ENCODE data around the gene MYO3B. TPM values are rescaled to one million over a fixed set of nuclear protein-coding genes. Genes with fewer than 3 reads are reported as not detected.

MYO3B gene
- total RNA-seq, 2 donors from 2014 or later, result 0.16 TPM; not detected in 1

GRCh38 chr2:170218931-170219330 lies 41.0 kb downstream of the MYO3B start:
- no peak for ATAC-seq
- Mint-ChIP-seq H3K4me1 (no peaks in the 10 kb centered on the region), H3K27ac (no peak overlapping the region), H3K4me3 (no peak overlapping the region), H3K36me3 (ENCODE audit: low read depth) (no peaks in the 10 kb centered on the region), H3K27me3 (peaks cover 22% of the 10 kb centered on the region)
- H3K9me3 ChIP-seq (ENCODE audit: control insufficient read depth, low read length, poor library complexity, severe bottlenecking), result no peaks in the 10 kb centered on the region
- DNase-seq, result no peak

GRCh38 chr2:170221317-170222288 lies 43.7 kb downstream of the MYO3B start:
- Mint-ChIP-seq H3K36me3 (ENCODE audit: low read depth) (no peaks in the 10 kb centered on the region), H3K4me3 (no peak overlapping the region), H3K27ac (no peak overlapping the region), H3K27me3 (peaks cover 32% of the 10 kb centered on the region), H3K4me1 (no peaks in the 10 kb centered on the region)
- no peaks in the 10 kb centered on the region for H3K9me3 ChIP-seq (ENCODE audit: control insufficient read depth, low read length, poor library complexity, severe bottlenecking)
- DNase-seq, result no peak
- no peak for ATAC-seq

GRCh38 chr2:170222298-170222697 lies 44.4 kb downstream of the MYO3B start:
- H3K9me3 ChIP-seq (ENCODE audit: control insufficient read depth, low read length, poor library complexity, severe bottlenecking), result no peaks in the 10 kb centered on the region
- Mint-ChIP-seq H3K27ac (no peak overlapping the region), H3K36me3 (ENCODE audit: low read depth) (no peaks in the 10 kb centered on the region), H3K4me1 (no peaks in the 10 kb centered on the region), H3K4me3 (no peak overlapping the region), H3K27me3 (peaks cover 29% of the 10 kb centered on the region)
- ATAC-seq (no peak), DNase-seq (no peak)

- ATAC-seq, result no peak
- Mint-ChIP-seq H3K36me3 (ENCODE audit: low read depth) (no peaks in the 10 kb centered on the region), H3K27ac (no peak overlapping the region), H3K27me3 (peaks cover 31% of the 10 kb centered on the region), H3K4me1 (no peaks in the 10 kb centered on the region), H3K4me3 (no peak overlapping the region)
- H3K9me3 ChIP-seq (ENCODE audit: control insufficient read depth, low read length, poor library complexity, severe bottlenecking), result no peaks in the 10 kb centered on the region
- DNase-seq, result no peak
Measured at GRCh38 chr2:170222842-170223241, 44.9 kb downstream of the MYO3B start.

- no peaks in the 10 kb centered on the region for H3K4me1 Mint-ChIP-seq
- ATAC-seq, result no peak
Measured at GRCh38 chr2:170224692-170225294, 46.8 kb downstream of the MYO3B start.

DNA sequence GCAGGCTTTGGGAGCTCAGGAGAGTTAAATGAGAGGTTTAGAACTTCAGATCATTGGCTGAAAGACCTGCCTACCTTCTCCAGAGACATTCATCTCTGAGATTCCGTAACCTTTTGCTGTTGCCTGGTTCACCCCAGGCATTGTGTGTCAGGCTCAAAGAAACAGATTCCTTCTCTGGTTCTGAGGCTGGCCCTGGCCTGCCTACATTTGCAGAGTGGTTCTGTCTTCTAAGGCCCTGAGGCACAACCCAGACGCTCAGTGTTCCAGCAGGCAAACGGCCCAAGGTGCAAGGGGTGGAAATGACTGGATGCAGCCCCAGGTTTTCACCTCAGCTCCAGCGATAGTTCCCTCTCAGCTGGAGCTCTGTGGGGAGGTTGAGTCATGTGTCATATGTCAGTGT lies 48.3 kb downstream of the MYO3B start:
- no peak overlapping the region for H3K4me3 Mint-ChIP-seq
- no peak overlapping the region for H3K27ac Mint-ChIP-seq
- H3K27me3 Mint-ChIP-seq, result peaks cover 24% of the 10 kb centered on the region
- no peak for DNase-seq
- H3K4me1 Mint-ChIP-seq, result no peaks in the 10 kb centered on the region
- ATAC-seq, result no peak
- no peaks in the 10 kb centered on the region for H3K36me3 Mint-ChIP-seq (ENCODE audit: low read depth)
- no peaks in the 10 kb centered on the region for H3K9me3 ChIP-seq (ENCODE audit: control insufficient read depth, low read length, poor library complexity, severe bottlenecking)

More at GRCh38 chr2:170224692-170225294, 46.8 kb downstream of the MYO3B start:
- H3K9me3 ChIP-seq (ENCODE audit: control insufficient read depth, low read length, poor library complexity, severe bottlenecking), result no peaks in the 10 kb centered on the region
- H3K27ac Mint-ChIP-seq, result no peak overlapping the region
- DNase-seq, result no peak
- peaks cover 25% of the 10 kb centered on the region for H3K27me3 Mint-ChIP-seq
- H3K36me3 Mint-ChIP-seq (ENCODE audit: low read depth), result no peaks in the 10 kb centered on the region
- H3K4me3 Mint-ChIP-seq, result no peak overlapping the region

DNA sequence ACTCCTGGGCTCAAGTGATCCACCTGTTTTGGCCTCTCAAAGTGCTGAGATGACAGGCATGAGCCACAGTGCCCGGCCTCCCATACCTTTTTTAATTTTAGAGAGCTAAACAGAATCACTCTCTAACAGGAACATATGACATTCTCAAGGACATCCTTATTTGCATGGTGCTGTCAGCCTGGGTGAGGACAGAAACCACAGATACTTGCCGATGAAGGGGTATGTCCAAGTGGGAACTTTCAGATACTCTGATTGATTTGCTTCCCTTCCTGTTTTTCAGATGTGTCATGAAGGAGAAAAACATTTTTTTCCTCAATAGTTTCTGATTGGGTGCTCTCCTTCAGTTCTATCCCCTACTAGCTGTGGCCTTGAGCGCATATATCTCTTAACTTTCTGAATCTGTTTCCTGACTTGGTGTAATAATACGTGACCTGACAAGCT lies 49.6 kb downstream of the MYO3B start:
- Mint-ChIP-seq H3K27me3 (peaks cover 29% of the 10 kb centered on the region), H3K27ac (no peak overlapping the region), H3K4me1 (no peaks in the 10 kb centered on the region), H3K4me3 (no peak overlapping the region), H3K36me3 (ENCODE audit: low read depth) (no peaks in the 10 kb centered on the region)
- DNase-seq (no peak), ATAC-seq (no peak)
- no peaks in the 10 kb centered on the region for H3K9me3 ChIP-seq (ENCODE audit: control insufficient read depth, low read length, poor library complexity, severe bottlenecking)

GRCh38 chr2:170227951-170228350 lies 50.0 kb downstream of the MYO3B start:
- H3K27ac Mint-ChIP-seq, result no peak overlapping the region
- peaks cover 29% of the 10 kb centered on the region for H3K27me3 Mint-ChIP-seq
- DNase-seq, result no peak
- no peaks in the 10 kb centered on the region for H3K9me3 ChIP-seq (ENCODE audit: control insufficient read depth, low read length, poor library complexity, severe bottlenecking)
- ATAC-seq, result no peak
- no peaks in the 10 kb centered on the region for H3K36me3 Mint-ChIP-seq (ENCODE audit: low read depth)
- no peak overlapping the region for H3K4me3 Mint-ChIP-seq
- H3K4me1 Mint-ChIP-seq, result no peaks in the 10 kb centered on the region

DNA sequence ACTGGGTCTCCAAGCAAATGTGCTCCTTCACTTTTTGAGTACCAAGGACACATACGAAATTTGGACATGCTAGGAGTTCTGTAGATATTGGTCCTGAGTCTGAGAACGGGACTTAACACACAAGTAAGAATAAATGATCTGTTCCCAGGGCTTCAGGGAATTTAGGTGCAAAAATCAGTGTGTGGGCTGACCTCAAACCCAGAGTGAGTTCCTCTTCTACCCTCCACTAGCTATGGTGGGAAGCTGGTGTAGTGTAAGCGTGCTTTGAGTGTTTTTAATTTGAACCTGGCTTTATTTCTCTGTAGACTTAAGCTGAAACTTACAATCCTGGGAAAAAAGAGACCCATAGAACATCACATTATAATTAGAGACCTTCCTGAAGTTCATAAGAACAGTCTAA lies 50.5 kb downstream of the MYO3B start:
- Mint-ChIP-seq H3K27me3 (peaks cover 29% of the 10 kb centered on the region), H3K4me3 (no peak overlapping the region), H3K36me3 (ENCODE audit: low read depth) (no peaks in the 10 kb centered on the region), H3K27ac (no peak overlapping the region), H3K4me1 (no peaks in the 10 kb centered on the region)
- no peak for ATAC-seq
- no peak for DNase-seq
- H3K9me3 ChIP-seq (ENCODE audit: control insufficient read depth, low read length, poor library complexity, severe bottlenecking), result no peaks in the 10 kb centered on the region

GRCh38 chr2:170229125-170229524 lies 51.2 kb downstream of the MYO3B start:
- Mint-ChIP-seq H3K36me3 (ENCODE audit: low read depth) (no peaks in the 10 kb centered on the region), H3K4me3 (no peak overlapping the region), H3K27me3 (peaks cover 29% of the 10 kb centered on the region), H3K27ac (no peak overlapping the region), H3K4me1 (no peaks in the 10 kb centered on the region)
- no peak for DNase-seq
- H3K9me3 ChIP-seq (ENCODE audit: control insufficient read depth, low read length, poor library complexity, severe bottlenecking), result no peaks in the 10 kb centered on the region
- ATAC-seq, result no peak

DNA sequence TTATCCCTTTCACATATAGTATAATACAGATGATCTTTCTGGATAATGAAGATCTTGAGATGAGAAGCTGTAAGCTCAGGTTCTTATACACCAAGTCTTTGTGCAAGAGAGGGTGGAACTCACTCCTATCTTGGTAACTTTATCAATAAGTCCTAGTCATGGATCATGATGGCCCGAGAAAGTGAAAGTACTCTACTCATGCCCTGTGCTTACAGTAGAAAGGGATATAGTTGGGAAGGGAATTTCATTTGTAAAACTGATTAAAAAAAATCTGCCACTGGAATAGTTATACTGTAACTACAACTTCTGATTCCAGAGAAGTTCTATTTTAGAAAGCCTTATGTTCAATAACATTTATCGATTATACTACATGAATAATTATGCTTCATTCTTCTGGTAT lies 51.8 kb downstream of the MYO3B start:
- DNase-seq (no peak), ATAC-seq (no peak)
- Mint-ChIP-seq H3K4me1 (no peaks in the 10 kb centered on the region), H3K36me3 (ENCODE audit: low read depth) (no peaks in the 10 kb centered on the region), H3K27ac (no peak overlapping the region), H3K4me3 (no peak overlapping the region), H3K27me3 (peaks cover 26% of the 10 kb centered on the region)
- H3K9me3 ChIP-seq (ENCODE audit: control insufficient read depth, low read length, poor library complexity, severe bottlenecking), result no peaks in the 10 kb centered on the region

GRCh38 chr2:170235860-170236679 lies 58.1 kb downstream of the MYO3B start:
- Mint-ChIP-seq H3K27me3 (peaks cover 54% of the 10 kb centered on the region), H3K27ac (no peak overlapping the region), H3K36me3 (ENCODE audit: low read depth) (no peaks in the 10 kb centered on the region), H3K4me1 (no peaks in the 10 kb centered on the region), H3K4me3 (no peak overlapping the region)
- no peak for DNase-seq
- H3K9me3 ChIP-seq (ENCODE audit: control insufficient read depth, low read length, poor library complexity, severe bottlenecking), result no peaks in the 10 kb centered on the region
- no peak for ATAC-seq

DNA sequence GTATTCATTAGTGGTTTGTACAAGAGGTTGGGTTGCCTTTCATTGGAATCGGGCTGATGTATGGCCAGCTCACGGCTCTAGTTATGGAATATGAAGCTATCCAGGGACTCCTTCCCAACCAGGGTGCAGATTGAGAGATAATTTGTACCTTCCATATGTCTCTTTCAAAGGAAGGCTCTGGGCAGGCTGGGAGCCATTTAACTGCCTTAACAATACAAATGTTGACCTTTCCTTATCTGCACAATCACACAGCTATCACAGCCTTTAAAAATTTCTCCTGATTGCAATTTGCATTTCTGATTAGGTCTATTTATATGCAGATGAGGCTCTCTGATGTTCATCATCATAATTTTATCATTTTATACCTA lies 58.7 kb downstream of the MYO3B start:
- Mint-ChIP-seq H3K27ac (no peak overlapping the region), H3K36me3 (ENCODE audit: low read depth) (no peaks in the 10 kb centered on the region), H3K4me3 (no peak overlapping the region), H3K4me1 (no peaks in the 10 kb centered on the region), H3K27me3 (peaks cover 55% of the 10 kb centered on the region)
- DNase-seq (no peak), ATAC-seq (no peak)
- H3K9me3 ChIP-seq (ENCODE audit: control insufficient read depth, low read length, poor library complexity, severe bottlenecking), result no peaks in the 10 kb centered on the region

All from T-helper 17 cell (primary cell).